Measurements from ENCODE around the gene CFAP97D2. TPM values are rescaled to one million over a fixed set of nuclear protein-coding genes. Genes with fewer than 3 reads are reported as not detected.

Gene CFAP97D2
- total and polyA plus RNA-seq, 12 donors: not detected

DNA sequence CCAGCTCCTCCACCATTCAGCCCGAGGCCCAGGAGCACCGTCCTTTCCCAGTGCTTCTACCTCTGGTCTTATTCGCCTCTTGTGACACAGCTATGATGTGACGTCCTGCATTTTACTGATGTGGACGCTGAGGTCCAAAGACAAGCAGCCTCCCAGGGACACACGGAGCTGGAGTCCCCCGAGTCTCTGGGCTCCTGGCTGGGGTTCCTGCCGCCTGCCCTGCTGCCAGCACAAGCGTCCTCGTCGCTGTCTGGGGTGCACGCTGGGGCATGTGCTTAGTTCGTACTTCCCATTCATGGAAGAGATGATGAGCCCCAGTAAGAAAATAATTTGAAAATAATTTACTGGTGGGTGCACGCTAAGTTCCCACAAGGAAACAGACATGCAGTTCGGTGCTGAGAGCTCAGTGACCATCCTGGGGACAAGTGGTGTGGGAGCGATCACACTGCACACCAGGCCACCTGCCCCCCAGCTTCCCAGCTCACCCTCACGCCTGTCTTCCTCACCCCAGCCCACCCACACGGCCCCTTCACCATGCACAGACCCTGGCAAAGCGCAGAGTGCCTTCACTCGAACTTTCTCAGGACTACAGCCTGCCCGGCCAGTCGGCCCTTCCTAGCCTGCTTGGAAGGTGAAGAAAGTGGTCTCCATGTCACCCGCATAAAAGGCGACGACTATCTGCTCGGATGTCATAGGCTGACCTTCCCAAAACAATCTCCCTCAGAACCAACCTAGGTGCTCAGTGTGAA lies 14.2 kb upstream of the CFAP97D2 start:
- no peak overlapping the region for H3K4me3 ChIP-seq
- no peak for DNase-seq
- peaks cover 0 to 36% (median 13%) of the 10 kb centered on the region in 7 donors for H3K27me3 ChIP-seq
- H3K4me1 ChIP-seq: peaks cover 0 to 39% (median 9%) of the 10 kb centered on the region in 9 donors
- 89 to 92% methylated on average over 26 of the region's 26 CpGs for WGBS, 2 donors
- H3K36me3 ChIP-seq: no peaks in the 10 kb centered on the region
- H3K9me3 ChIP-seq: no peaks in the 10 kb centered on the region
- TF ChIP-seq, protein P1, sequence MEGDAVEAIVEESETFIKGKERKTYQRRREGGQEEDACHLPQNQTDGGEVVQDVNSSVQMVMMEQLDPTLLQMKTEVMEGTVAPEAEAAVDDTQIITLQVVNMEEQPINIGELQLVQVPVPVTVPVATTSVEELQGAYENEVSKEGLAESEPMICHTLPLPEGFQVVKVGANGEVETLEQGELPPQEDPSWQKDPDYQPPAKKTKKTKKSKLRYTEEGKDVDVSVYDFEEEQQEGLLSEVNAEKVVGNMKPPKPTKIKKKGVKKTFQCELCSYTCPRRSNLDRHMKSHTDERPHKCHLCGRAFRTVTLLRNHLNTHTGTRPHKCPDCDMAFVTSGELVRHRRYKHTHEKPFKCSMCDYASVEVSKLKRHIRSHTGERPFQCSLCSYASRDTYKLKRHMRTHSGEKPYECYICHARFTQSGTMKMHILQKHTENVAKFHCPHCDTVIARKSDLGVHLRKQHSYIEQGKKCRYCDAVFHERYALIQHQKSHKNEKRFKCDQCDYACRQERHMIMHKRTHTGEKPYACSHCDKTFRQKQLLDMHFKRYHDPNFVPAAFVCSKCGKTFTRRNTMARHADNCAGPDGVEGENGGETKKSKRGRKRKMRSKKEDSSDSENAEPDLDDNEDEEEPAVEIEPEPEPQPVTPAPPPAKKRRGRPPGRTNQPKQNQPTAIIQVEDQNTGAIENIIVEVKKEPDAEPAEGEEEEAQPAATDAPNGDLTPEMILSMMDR (IDR thresholded peaks at IDR 0.05): no peak
- intact Hi-C loops (cut with DNase I): no loop called here
- no peak overlapping the region for H3K27ac ChIP-seq
- ATAC-seq: no peak

DNA sequence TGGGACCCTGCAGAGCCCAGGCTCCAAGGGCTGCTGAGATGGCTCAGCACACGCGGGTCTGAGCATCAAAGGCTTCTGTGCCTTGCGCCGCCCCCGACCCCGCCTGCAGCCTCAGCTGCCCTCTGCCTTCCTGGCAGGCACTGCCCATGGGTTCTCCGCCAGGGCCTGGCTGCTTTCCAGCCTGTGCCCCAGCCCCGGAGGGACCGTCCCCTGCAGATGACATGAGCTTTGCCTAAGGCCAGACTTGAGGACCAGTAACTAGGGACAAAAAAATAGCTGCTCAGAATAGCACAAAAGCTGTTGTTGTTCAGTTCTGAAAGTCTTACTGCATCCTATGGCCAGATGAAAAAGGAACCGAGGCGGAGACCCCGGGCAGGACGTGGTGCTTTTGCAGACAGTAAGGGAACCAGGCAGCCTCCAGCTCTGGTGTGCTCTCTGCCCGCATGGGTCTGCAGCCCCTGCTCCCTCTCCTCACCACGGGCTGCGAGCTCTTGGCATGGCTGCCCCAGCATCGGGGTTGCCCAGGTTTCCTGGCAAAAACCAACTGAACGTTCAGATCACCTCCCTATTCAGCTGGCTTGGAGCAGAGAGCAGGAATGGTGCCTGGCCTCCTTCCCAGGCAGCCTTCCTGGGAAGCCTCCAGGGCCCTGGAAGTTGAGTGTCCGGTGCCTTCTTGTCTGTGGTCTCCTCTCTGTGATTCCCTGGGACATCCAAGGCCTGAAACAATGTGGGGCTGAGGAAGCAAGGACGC lies 12.5 kb upstream of the CFAP97D2 start:
- Histone ChIP-seq H3K4me1 (peaks cover 0 to 33% (median 9%) of the 10 kb centered on the region in 9 donors), H3K9me3 (peaks cover 0 to 5% (median 0%) of the 10 kb centered on the region in 11 donors), H3K4me3 (no peak overlapping the region), H3K36me3 (no peaks in the 10 kb centered on the region), H3K27ac (peak overlapping the region in 6 of 10 donors; percentile 2 to 69 (median 52)), H3K27me3 (peaks cover 0 to 29% (median 13%) of the 10 kb centered on the region in 7 donors)
- TF ChIP-seq, protein P1 (IDR thresholded peaks at IDR 0.05): no peak
- DNase-seq (peak; percentile 34 to 72), ATAC-seq (peak; percentile 68 to 92 (median 84))
- intact Hi-C loops (cut with DNase I): no loop called here
- WGBS, 2 donors: 37 to 43% methylated on average over 20 of the region's 20 CpGs

DNA sequence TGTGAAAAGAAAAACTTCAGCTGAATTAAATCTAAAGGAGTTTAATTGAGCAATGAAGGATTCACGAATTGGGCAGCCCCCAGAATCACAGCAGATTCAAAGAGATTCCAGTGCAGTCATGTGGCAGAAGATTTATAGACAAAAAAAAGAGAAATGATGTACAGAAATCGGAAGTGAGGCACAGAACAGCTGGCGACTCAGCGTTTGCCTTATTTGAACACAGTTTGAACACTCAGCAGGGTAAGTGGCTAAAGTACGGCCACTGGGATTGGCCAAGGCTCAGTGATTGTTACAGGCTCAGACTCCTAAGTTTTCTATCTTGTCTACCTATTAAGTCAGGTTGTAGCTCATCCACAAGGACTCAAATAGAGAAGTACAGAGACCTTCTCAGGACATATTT lies 11.6 kb upstream of the CFAP97D2 start:
- 89 to 92% methylated on average over 5 of the region's 5 CpGs for WGBS, 2 donors
- Histone ChIP-seq H3K9me3 (peaks cover 0 to 14% (median 4%) of the 10 kb centered on the region in 11 donors), H3K27me3 (peaks cover 0 to 24% (median 11%) of the 10 kb centered on the region in 7 donors), H3K4me1 (peaks cover 0 to 24% (median 9%) of the 10 kb centered on the region in 9 donors), H3K36me3 (no peaks in the 10 kb centered on the region), H3K4me3 (no peak overlapping the region), H3K27ac (peak overlapping the region in 2 of 10 donors; percentile 7 to 69)
- ATAC-seq (no peak), DNase-seq (no peak)
- TF ChIP-seq, protein P1 (IDR thresholded peaks at IDR 0.05): no peak
- intact Hi-C loops (cut with DNase I): no loop called here

DNA sequence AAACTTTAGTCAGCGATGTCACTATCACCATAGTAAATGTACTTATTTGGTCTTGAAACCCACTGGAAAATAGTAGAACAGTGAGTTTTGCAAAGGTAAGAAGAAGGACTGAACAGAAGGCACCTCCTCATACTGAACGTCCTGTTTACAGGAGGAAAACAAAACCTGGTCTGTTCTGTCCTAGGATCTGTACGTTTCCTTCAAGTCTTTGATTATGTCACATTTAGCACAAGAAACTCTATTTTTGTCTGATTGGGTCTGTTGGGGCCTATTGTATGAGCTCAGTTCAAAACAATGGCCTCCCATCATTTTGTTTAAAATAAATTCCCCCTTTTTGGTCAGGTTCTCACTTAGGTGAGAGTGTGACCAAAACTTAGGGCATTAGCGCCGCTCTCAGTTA lies 11.2 kb upstream of the CFAP97D2 start:
- peaks cover 0 to 18% (median 5%) of the 10 kb centered on the region in 11 donors for H3K9me3 ChIP-seq
- TF ChIP-seq, protein P1 (IDR thresholded peaks at IDR 0.05): no peak
- DNase-seq (no peak), ATAC-seq (no peak)
- peak overlapping the region in 1 of 10 donors; percentile 7 for H3K27ac ChIP-seq
- H3K4me3 ChIP-seq: no peak overlapping the region
- WGBS, 2 donors: 91 to 92% methylated on average over 5 of the region's 5 CpGs
- H3K4me1 ChIP-seq: peaks cover 0 to 20% (median 9%) of the 10 kb centered on the region in 9 donors
- H3K36me3 ChIP-seq: no peaks in the 10 kb centered on the region
- peaks cover 0 to 19% (median 11%) of the 10 kb centered on the region in 7 donors for H3K27me3 ChIP-seq
- intact Hi-C loops (cut with DNase I): no loop called here
